HuH-7 (cell line): ENCODE measurements around the gene SH2D4B.

Experiments used
- DNase-seq: peaks from one replicate; pipeline ENCODE4 v3.0.0; 2011; ENCODE audit warnings: low spot score

SH2D4B gene

DNA sequence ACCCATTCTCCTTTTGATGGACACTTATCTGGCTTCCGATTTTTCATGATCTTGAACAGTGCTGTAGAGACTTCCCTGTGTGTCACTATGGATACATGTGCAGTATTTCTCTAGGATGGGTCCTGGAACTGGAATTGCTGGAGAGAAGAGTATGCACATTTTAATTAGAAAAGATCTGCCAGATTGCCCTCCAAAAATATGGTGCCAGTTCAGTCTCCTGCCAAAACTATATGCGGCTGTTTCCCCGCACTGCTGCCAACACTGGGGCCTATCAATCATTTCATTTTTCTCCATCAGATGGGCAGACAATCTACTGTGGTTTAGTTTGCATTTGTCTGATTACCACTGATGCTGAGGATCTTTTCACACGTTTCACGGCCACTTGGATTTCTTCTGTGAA, 105.0 kb downstream of the SH2D4B start:
- DNase-seq: no peak

DNA sequence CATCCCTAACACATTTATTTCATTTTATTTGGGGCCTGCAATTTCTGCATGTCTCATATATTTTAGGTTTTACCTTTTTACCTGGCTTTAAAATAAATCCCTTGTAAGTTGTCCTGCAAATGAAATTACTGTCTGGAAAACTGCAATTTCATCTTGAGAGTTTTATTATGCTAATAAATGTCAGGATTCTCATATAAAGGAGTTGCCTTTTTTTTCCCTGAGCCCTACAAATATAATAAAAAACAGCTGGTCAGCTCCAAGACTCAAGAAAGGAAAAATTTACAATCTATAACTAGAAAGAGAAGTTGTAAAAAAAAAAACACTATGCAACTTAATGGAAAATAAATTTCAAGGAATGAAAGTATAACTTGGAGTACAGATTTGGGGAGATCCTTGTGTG, 108.7 kb downstream of the SH2D4B start:
- no peak for DNase-seq

DNA sequence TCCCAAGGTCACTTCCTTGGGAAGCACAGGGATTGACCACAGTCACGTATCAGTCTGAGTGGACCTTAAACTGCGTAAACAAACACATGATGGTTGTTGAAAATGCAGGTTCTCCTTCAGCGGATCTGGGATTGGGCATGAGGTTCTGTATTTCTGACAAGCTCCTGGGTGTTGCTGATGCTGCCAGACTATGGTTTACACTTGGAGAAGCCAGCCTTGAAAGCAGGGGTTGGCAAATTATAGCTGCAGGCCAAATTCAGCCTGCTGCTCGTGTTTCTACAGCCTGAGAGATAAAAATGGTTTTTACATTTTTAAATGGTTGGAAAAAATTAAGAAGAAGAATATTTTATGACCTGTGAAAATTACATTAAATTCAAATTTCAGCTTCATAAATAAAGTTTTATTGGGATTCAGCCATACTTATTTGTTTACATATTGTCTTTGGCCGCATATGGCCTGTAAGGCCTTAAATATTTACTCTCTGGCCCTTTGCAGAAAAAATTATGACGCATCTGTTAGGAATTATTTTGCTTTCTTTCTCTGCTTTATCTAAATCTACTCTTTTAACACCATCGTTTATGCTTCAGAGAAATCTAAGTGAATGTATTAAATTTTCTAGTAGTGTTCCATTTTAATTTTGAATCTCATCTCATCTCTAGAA, 109.6 kb downstream of the SH2D4B start:
- no peak for DNase-seq

DNA sequence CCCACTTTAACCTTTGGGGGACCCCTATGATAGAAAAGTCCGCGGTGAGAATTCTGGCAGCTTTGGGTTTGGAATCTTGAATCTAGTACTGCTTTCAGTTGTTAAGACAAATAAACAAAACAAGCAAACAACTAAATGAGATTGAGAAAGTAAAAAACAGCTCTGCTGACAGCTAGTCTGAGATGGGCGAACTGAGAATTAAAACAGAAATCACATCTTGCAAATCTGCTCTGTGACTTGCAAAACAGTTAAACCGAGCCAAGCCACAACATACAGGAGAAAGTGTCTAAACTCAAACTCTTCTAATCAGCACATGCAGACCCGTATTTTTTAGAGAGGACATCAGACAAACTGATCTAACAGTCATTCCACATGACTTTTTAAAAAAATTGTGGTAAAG, 110.4 kb downstream of the SH2D4B start:
- DNase-seq: no peak

DNA sequence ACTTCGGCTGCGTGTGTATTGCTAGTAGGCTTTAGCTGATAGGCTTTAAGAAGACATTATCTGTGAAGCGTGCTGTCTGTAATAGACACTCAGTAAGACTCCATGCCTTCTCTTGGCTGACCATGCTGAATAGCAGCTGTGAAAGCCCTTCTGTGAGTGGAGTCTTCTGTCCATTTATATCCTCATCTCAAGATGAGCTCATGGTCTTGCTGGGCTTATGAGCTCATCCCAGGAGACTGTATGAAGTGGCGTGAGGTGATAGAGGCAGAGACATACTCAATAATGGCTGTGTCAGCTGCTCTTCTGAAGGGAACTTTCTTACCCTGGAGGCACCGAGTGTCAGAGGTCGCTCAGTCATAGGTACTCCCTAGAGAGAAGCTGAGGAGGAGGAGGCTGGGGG, 111.5 kb downstream of the SH2D4B start:
- DNase-seq: no peak

DNA sequence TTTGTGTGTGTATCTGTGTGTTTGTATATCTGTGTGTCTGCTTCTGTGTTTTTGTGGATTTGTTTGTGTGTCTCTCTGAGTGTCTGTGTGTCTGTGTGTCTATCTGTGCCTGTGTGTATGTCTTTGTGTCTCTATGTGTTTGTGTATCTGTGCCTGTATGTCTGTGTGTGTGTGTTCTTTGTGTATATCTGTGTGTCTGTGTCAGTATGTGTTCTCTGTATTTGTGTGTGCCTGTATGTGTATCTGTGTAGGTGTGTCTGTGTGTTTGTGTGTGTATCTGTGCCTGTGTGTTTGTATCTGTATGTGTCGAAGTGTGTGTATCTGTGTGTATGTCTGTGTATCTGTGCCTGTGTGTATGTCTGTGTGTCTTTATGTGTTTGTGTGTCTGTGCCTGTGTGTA, 118.2 kb downstream of the SH2D4B start:
- DNase-seq: no peak

DNA sequence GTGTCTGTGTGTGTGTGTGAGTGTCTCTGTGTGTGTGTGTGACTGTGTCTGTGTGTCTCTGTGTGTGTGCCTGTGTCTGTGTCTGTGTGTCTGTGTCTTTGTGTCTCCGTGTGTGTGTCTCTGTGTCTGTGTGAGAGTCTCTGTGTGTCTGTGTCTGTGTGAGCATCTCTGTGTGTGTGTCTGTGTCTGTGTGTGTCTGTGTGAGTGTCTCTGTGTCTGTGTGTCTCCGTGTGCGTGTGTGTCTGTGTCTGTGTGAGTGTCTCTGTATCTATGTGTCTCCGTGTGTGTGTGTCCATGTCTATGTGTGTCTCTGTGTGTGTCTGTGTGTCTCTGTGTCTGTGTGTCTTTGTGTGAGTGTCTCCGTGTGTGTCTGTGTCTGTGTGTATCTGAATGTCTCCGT, 120.4 kb downstream of the SH2D4B start:
- no peak for DNase-seq

DNA sequence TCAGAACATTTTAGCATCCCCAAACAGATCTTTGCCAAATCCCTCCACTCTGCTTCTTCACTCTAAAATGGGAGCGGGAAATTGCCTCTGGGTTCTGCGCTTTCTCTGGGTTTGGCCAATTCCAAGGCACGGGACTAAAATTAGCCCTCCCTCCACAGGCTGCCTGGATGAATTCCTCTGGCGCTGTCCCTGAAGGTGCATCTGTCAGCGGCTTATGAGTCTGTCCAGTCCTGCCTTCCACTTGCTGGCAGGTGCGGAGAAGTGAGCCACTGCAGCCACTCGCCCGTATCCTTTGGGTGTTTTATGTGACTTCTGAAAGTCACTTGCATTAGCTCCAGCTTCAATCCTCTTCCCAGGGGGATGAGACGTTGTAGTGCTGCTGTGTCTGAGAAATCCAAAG, 121.6 kb downstream of the SH2D4B start:
- DNase-seq: no peak

DNA sequence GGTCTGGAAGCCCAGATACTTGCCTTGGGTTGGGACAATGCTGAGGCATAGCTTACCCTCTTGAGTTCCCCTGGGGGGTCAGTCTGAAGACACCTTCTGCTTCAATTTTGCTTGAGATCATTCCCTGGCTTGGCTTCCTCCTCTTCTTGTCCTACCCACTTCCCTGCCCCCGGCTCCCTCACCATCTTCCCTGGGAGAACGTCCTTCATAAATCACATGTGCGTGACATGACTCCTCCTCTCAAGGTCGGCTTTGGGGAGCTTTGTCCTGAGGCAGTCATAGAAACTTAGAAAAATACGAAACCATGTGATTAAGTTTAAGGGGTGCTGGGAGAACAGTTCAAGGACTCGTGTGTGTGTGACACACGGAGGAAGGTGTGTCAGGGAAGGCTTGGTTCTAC, 122.6 kb downstream of the SH2D4B start:
- DNase-seq: no peak

DNA sequence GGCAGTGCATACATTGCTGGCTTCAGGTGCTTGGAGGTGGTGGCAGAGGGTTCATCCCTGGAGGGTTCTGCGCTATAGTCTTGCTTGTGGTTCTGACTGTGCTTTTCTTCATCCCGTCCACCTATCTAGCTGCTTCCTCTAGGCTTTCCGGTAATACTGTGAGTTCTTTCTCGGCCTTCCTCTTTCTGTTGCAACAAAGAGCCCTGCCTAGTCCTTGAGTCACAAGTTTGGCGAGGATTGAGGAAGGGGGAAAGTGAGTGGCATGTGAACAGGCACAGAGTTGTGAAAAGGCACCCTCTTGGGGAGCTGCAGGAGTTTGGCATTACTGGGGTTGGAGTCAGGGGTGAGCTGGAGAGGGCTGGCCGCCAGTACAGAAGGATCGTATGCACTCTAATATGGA, 123.0 kb downstream of the SH2D4B start:
- DNase-seq: no peak

DNA sequence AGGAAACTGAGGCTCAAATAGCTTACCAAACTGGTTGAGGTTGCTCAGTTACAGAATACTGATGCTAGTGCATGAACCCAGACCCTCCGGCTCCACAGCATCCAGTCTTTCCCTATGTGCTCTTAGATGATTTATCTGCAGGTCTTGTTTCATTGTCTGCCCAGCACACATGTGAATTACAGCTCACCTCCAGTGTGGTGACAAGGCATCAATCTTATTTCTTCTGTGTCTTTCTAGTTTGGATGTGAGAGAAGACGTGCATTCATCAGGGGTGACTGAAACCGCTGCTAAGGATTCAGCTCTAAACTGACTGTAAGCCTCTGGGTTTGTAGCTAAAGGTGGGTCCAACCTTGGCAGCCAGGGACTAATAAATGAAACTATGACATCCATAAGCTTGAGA, 123.8 kb downstream of the SH2D4B start:
- DNase-seq: no peak

DNA sequence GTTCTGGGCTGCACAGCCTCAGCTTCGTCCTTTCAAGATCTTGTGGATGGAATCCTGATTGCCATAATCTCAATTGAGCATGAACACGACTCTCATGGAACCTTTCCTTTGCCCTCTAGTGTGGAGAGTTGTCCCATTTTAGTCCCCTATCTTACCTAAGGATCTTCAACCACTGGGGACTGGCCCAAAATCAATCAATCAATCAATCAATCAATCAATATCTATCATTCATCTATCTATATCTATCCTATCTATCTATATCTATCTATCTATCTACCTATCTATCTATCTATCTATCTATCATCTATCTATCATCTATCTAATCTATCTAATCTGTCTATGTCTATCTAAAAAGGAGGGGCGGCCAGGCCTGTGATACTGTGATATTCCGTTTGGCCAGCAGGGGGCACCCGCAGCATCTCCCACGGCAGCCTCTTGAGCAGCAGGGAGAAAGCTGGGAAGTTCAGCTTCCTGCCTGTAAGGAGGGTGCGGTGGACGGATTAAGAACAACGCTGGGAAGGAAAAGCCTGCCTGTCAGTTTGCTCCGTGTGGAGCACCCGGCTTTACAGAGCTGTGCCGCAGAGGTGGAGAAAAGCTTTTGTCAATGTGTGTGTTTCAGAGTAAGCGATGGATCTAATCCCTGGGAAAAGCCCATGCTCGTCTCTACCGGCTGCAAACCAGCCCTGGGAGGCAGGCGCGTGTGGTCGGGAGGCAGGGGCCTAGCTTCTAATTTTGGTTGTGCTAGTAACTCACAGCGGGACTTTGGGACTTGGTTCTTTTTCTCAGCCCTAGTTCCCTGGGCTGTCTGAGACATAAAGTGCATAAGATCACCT, 124.9 kb downstream of the SH2D4B start:
- DNase-seq: peak; percentile 55

DNA sequence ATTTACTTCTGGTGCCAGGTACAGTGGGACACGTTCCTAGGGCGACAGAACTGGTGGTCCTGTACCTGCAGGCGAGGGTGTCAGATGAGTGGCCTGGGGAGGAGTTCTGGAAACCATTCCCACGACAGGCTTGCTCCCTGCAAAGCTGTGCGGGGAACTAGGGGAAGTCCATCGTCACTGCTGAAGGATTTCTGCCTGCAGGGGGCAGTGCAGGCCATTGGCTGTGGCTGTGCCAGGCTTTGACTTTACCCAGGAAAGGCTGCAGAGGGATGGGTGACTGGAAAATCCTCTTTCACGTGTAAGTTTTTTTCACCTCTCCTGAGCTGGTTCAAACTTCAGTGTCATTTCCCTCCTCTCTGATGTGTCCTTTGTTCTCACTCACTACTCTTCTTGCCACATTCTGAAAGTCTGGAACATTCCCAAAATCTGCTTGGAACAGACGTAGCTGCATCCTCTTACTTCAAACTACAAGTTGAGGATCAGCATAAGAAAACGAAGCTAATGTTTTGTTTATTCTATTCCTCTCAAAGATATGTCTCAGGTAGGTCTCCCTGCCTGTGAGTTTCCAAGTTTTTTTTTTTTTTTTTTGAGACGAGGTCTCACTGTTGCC, 126.5 kb downstream of the SH2D4B start:
- DNase-seq: peak; percentile 65

DNA sequence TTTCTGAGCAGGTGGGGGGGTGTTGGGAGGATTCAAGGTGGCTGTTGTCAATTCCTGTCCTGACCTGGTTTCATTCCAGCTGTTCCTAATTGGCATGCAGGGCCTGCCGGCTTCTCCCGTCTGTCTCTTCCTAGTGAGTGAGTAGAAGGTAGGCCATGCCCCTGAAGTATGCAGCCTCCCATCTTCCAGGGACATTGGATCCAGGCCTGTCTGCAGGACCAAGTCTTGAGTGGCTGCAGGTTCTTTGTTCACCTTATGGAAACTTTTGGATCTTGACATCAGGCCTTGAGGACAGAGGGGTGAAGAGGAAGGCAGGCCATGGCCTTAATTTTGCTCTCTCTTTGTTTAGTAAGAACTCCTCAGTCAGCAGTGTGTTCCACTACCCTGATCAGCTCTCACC, 131.8 kb downstream of the SH2D4B start:
- DNase-seq: no peak

DNA sequence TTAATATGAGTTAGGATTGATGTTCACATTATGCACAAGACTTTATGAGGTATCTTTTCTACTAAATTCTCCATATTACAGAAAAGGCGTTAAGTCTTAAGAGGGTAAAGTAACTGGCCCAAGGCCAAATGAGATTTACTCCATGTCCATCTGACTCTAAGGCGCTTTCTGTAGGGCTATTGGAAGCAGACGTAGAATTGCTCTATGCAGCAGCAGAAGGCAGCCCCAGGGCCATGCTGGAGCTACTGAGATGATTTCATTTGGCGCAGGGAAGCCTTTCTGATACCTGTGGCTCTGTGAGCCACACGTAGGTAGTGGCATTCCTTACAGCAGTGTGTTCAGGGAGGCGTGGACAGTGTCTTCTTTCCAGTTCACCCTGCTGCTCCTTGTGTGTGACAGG, 133.1 kb downstream of the SH2D4B start:
- DNase-seq: no peak

DNA sequence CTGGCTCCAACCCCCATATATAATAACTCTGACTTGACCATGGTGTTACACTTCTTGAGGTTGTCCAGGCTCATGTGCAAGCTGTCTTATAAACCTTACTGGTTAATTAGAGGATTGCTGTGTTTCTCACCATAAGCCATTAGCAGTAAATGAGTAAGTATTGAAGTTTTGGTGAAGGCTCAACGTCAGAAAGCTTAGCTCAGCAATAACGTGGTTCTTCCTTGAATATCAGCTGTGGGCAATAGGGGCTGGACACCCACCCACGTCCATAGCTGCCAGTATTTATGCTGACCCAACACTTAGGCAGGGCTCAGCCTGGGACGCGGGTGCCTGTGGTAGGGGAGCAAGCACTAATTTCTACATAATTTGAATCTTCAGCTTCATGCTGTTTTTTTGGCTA, 134.1 kb downstream of the SH2D4B start:
- DNase-seq: no peak

DNA sequence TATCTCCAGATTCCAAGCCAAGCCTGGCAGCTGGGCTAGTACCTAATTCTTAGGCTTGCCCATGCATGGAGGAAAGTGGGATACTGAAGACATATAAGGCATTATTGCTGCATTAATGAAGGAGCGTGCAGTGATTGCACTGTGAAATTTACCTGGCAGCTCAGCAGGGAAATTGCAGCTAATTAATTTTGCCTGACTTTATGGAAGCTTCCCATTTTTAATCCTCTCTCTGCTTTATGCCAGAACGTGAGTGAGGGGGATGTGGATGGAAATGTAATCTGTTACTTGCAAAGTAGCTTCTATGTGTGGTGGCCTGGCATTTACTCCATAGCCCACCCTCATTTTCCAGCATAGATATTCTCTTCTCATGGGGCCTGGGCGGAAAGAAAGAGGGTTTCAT, 134.9 kb downstream of the SH2D4B start:
- DNase-seq: no peak

DNA sequence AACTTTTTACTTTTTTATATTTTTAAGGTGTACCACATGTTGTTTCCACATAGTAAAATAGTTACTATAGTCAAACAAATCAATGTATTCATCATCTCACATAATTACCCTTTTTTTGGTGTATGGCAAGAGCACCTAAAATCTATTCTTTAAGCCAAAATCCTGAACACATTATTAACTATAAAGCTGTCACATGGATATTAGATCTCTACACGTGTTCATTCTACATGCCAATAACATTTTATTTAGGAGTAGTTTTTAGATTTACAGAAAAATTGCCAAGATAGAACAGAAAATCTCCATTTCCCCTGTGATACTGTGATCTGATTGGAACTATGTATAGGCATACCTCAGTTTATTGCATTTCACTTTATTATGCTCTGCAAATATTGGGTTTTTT, 137.1 kb downstream of the SH2D4B start:
- no peak for DNase-seq

DNA sequence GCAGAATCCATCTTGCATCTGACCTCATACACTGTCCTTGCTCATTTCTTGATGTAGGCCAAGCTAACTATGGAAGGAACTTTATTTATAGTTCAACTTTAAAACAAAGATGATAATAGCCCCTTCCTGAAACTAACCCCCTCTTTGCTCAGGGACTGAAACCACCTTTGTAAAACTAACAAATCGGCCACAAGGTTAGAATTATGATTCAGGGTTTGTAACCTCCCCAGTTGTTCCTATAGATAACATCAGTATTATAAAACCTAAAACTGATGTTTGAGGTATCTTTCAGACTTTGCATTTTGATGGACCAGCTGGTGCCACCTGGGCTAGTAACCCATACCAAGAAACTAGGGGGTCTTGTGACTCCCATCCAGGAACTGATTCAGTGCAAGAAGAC, 143.4 kb downstream of the SH2D4B start:
- DNase-seq: no peak

DNA sequence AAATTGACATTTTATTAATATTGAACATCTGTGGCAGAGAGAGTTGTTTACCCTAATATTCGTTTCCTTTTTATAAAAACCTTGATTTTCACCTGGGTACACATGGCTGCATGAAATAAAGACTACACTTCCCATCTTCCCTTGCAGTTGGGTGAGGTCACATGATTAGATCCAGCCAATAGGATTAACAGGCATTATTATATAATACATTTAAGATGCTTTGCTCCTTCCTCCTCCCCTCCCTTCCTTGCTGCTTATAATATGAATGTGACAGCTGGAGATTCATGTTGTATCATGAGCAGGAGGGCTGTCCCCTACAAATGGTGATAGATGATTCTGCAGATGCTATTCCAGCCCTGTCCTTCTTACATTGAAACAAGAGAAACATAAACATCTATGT, 146.6 kb downstream of the SH2D4B start:
- no peak for DNase-seq

DNA sequence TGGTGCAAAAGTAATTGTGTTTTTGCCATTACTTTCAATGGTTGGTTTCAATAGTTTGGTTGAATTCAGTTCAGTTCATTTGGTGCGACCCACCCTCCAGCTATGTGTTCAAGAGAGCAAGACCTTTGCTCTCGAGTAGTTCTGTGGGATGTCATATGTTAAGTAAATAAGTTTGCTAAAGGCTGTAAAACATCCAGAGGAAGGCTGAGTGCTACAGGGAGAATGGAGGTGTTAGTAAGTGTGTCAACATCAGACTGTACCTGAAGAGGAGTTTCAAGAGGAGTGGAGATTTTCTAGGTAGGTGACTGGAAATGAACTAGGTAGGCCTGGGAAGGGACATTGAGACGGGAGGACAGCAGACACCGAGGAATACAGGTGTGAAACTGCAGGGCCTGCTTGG, 147.7 kb downstream of the SH2D4B start:
- no peak for DNase-seq

DNA sequence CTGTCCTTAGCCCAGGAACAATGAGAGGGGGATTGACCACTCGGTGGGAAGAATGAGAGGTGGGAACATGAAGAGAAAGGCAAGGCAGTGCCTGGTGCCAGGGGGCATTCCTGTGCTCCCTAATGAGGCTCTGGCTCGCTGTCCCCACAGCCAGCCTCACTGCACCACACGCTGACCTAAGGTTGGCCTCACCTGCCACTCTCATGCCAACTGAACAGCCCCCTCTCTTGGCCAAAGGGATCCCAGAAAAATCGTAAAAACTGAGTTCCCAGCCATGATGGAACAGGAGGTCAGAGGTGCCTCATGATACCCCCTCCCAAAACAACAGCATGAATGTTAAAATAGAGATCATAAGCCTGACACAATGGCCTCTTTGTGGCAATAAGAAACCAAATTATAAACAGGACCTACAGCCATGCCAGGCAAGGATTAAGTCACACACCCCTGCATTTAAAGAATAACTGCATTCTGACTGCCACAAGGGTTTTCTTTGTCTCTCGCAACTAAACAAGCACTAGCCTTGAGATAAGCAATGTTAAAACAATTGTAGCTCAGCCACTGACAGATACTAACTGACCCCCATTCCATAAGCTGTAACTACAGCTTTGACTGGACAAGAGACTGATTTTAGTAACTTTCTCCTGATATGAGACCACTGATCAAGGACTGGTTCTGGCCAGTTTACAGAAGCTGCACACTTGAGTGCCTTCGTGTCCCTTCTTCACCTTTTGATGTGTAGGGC, 149.2 kb downstream of the SH2D4B start:
- no peak for DNase-seq

DNA sequence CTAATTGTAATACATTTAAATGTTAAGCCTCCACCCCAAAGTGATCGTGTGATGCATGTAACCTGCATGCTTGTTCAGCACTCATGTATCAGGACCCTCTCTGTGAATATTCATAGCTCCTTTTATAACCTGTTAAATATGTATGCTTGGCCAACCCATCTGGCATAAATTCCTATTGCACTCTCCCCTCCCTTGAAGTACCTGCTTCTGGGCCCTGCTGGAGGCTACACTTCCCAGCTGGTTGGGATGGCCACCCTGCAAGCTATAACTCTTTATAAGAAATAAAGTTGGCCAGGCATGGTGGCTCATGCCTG, 149.7 kb downstream of the SH2D4B start:
- DNase-seq: no peak
